GM12878 (cell line): ENCODE results near the gene YEATS2. TPM values are rescaled to one million over a fixed set of nuclear protein-coding genes. Genes with fewer than 3 reads are reported as not detected.

ENCODE experiments used
- ATAC-seq: fragments of 200-7000 bp; cut with Tn5 transposase; 3 replicates; pipeline ENCODE4 v1.9.1; 2020; ENCODE audit warnings: mild to moderate bottlenecking, moderate library complexity
- BruUV-seq: library from RNA; stranded (reverse); fragments of 400-500 nt; replicated peaks from 2 replicates; lab custom pipeline; 2021; lab: Mats Ljungman, UMichigan
- CTCF ChIA-PET: fragments of 300-600 bp; sonication (Branson Sonifier 250); formaldehyde crosslinking; extraction: SDS; loops from one replicate; lab custom pipeline; 2021; ENCODE audit warnings: inconsistent platforms; lab: Yijun Ruan, JAX
- POLR2A ChIA-PET: fragments of 350-600 bp; formaldehyde crosslinking; extraction: SDS; loops from one replicate; lab custom pipeline; 2021; ENCODE audit warnings: inconsistent platforms; lab: Charles Lee
- RAD21 ChIA-PET: fragments of 300-600 bp; sonication (Branson Sonifier 250); formaldehyde crosslinking; loops from one replicate; lab custom pipeline; 2023; ENCODE audit warnings: antibody characterized with exemption; ENCODE audit not compliant: unreplicated experiment; lab: Charles Lee
- SMC1A ChIA-PET: fragments of 300-600 bp; sonication (Branson Sonifier 250); formaldehyde crosslinking; loops from one replicate; lab custom pipeline; 2023; ENCODE audit not compliant: unreplicated experiment, uncharacterized antibody; lab: Charles Lee
- DNase-seq: peaks from one replicate; pipeline ENCODE4 v3.0.0-alpha.2; 2011; ENCODE audit warnings: low read depth, low spot score
- FAIRE-seq: peaks from 3 replicates; lab custom pipeline; 2011; peaks lifted over from hg19 to GRCh38; lab: Jason Lieb, UNC
- H2AFZ ChIP-seq: 2 replicates; pipeline ENCODE4 v1.6.0; 2011; ENCODE audit warnings: low read depth, low read length, control low read depth; ENCODE audit not compliant: control insufficient read depth
- H3K27ac ChIP-seq: 2 replicates; pipeline ENCODE4 v1.5.1; 2011; ENCODE audit warnings: control low read depth; ENCODE audit not compliant: control insufficient read depth, insufficient read depth
- H3K27me3 ChIP-seq, 2 experiments: replicated peaks in 1 of 2; 2 replicates each; pipeline versions ENCODE4 v1.6.0 to v1.6.1; 2011; ENCODE audit warnings: low read length in 1 of 2; ENCODE audit not compliant: control insufficient read depth in 2 of 2, insufficient read depth in 2 of 2
- H3K36me3 ChIP-seq, 2 experiments: 2 replicates each; pipeline ENCODE4 v1.5.1; 2011; ENCODE audit warnings: low read length in 1 of 2; ENCODE audit not compliant: control insufficient read depth in 2 of 2, insufficient read depth in 2 of 2
- H3K4me1 ChIP-seq: 2 replicates; pipeline ENCODE4 v1.6.1; 2011; ENCODE audit warnings: mild to moderate bottlenecking, low read length, moderate library complexity, mixed read lengths; ENCODE audit not compliant: control insufficient read depth, insufficient read depth
- H3K4me2 ChIP-seq: 2 replicates; pipeline ENCODE4 v1.6.0; 2011; ENCODE audit warnings: control low read depth; ENCODE audit not compliant: control insufficient read depth, insufficient read depth
- H3K4me3 ChIP-seq: fragments of 200-600 bp; sonication (generic); 2 replicates; pipeline ENCODE4 v1.5.1; 2016
- H3K79me2 ChIP-seq: 2 replicates; pipeline ENCODE4 v1.6.0; 2011; ENCODE audit warnings: low read length; ENCODE audit not compliant: control insufficient read depth, insufficient read depth
- H3K9ac ChIP-seq: 2 replicates; pipeline ENCODE4 v1.8.0; 2011; ENCODE audit warnings: low read length, control low read depth, mixed read lengths; ENCODE audit not compliant: control insufficient read depth, insufficient read depth
- H3K9me3 ChIP-seq: replicated peaks from 3 replicates; pipeline ENCODE4 v1.5.1; 2011; ENCODE audit warnings: mild to moderate bottlenecking, low read length; ENCODE audit not compliant: control insufficient read depth, insufficient read depth
- H4K20me1 ChIP-seq: 2 replicates; pipeline ENCODE4 v1.6.0; 2011; ENCODE audit not compliant: control insufficient read depth, insufficient read depth
- ASH2L ChIP-seq: fragments of 300-600, 200-600 bp; sonication (generic); IDR thresholded peaks from 2 replicates; pipeline ENCODE4 v1.6.1; 2017; ENCODE audit warnings: low read depth, mild to moderate bottlenecking, borderline replicate concordance
- BCLAF1 ChIP-seq: fragments of 450-650 bp; IDR thresholded peaks from 2 replicates; pipeline ENCODE4 v1.6.1; 2017; ENCODE audit warnings: antibody characterized with exemption, mild to moderate bottlenecking, moderate library complexity
- CBFB ChIP-seq: IDR thresholded peaks from 2 replicates; pipeline ENCODE4 v1.6.1; 2016; ENCODE audit warnings: antibody characterized with exemption, low read depth
- CEBPB ChIP-seq, 2 experiments: fragments of 150-350 bp in 1 of 2; IDR thresholded peaks; 2 replicates each; pipeline ENCODE4 v1.6.1; 2012 to 2014; ENCODE audit warnings: low read depth in 2 of 2, low read length in 2 of 2, borderline replicate concordance in 1 of 2, inconsistent platforms in 1 of 2
- LARP7 ChIP-seq: fragments of 450-650 bp; IDR thresholded peaks from 2 replicates; pipeline ENCODE4 v1.6.1; 2017; ENCODE audit warnings: mild to moderate bottlenecking
- SIN3A ChIP-seq: IDR thresholded peaks from 2 replicates; pipeline ENCODE4 v1.6.1; 2012; ENCODE audit warnings: low read depth, low read length, improper control_type of control experiment
- SMARCA5 ChIP-seq: fragments of 450-650 bp; IDR thresholded peaks from 2 replicates; pipeline ENCODE4 v1.6.1; 2017; ENCODE audit warnings: mild to moderate bottlenecking
- WGBS: methylation state at CpG from one replicate; pipeline ENCODE4 v1.1.6; 2016; ENCODE audit warnings: low lambda C conversion rate; ENCODE audit not compliant: insufficient replicate concordance, insufficient coverage; ENCODE audit errors: missing lambda C conversion rate; 5-methylcytosine and 5-hydroxymethylcytosine counted together
- in situ Hi-C: fragments of 300-500 bp; cut with MboI; formaldehyde crosslinking; loops from 9 replicates; pipeline ENCODE4 v1.14.3; 2018; ENCODE audit warnings: mixed read lengths
- intact Hi-C: fragments of 100-400 bp; cut with micrococcal nuclease; formaldehyde crosslinking; loops from one replicate; pipeline ENCODE4 v1.14.2; 2022; ENCODE audit not compliant: unreplicated experiment
- polyA plus RNA-seq, 11 experiments: library from polyadenylated mRNA; depleted of rRNA in 4 of 11; unstranded in 6 of 11; stranded (reverse) in 5 of 11; fragments of >200 nt; fragmentation: Nextera tagmentation in 4 of 11; fragmentation: Illumina TruSeq in 1 of 11; extraction: Ambion mirVana in 4 of 11; extraction: Trizol in 1 of 11; gene quantifications; 1 replicate in 1 of 11; 2 replicates in 10 of 11; pipeline versions ENCODE4 v1.2.1 to v1.2.3, GENCODE V29; 2011 to 2016; ENCODE audit warnings: inconsistent platforms in 2 of 11, missing spikeins in 2 of 11, low read depth in 1 of 11
- total RNA-seq, 4 experiments: library from RNA; depleted of rRNA in 3 of 4; stranded (reverse); fragments of >200 nt in 3 of 4; fragmentation: Illumina TruSeq in 1 of 4; extraction: Trizol in 1 of 4; gene quantifications; 2 replicates each; pipeline versions ENCODE4 v1.2.1 to v1.2.3, GENCODE V29; 2013 to 2021

YEATS2 gene
- total and polyA plus RNA-seq, 10 of the 15 experiments (the other 5 are each of a cell fraction or from before 2014, with no cell fraction given) = 1.9 to 65.3 (median 25.8) TPM

- no peak for TF ChIP-seq SMARCA5
Observed at GRCh38 chr3:183807209-183807728, 109.7 kb downstream of the YEATS2 start (continued).

- no peak for ATAC-seq
- ChIA-PET CTCF (no interaction called here), POLR2A (no interaction called here)
- no peak overlapping the region for H3K9ac ChIP-seq
- TF ChIP-seq CEBPB (IDR thresholded peaks at IDR 0.05; ENCODE audit: borderline replicate concordance in 1 of 2, low read depth in 2 of 2, low read length in 2 of 2) (no peak), CBFB (no peak)
- TF ChIP-seq, all 136 proteins: peak for 0
- ChIA-PET RAD21 (no interaction called here), SMC1A (no interaction called here)
- Histone ChIP-seq H3K27me3 (no peaks in the 10 kb centered on the region), H3K36me3 (peaks cover 29 to 31% of the 10 kb centered on the region in 2 experiments), H3K79me2 (no peaks in the 10 kb centered on the region), H2AFZ (no peak overlapping the region), H3K9me3 (no peaks in the 10 kb centered on the region), H4K20me1 (no peaks in the 10 kb centered on the region), H3K27ac (no peak overlapping the region), H3K4me2 (no peak overlapping the region), H3K4me3 (no peak overlapping the region), H3K4me1 (no peaks in the 10 kb centered on the region)
- BruUV-seq = no TSS peak
- WGBS = 91% methylated on average over 12 of the region's 12 CpGs
- DNase-seq (no peak), FAIRE-seq (no peak)
- in situ Hi-C loops = no loop called here
- intact Hi-C loops = no loop called here
Observed at GRCh38 chr3:183807881-183808280, 110.3 kb downstream of the YEATS2 start.

- Histone ChIP-seq H3K4me2 (no peak overlapping the region), H3K9ac (no peak overlapping the region), H3K79me2 (no peaks in the 10 kb centered on the region), H3K27ac (no peak overlapping the region), H3K4me1 (no peaks in the 10 kb centered on the region), H3K36me3 (peaks cover 27 to 28% of the 10 kb centered on the region in 2 experiments), H3K4me3 (no peak overlapping the region), H3K27me3 (no peaks in the 10 kb centered on the region), H4K20me1 (no peaks in the 10 kb centered on the region), H2AFZ (no peak overlapping the region), H3K9me3 (no peaks in the 10 kb centered on the region)
- TF ChIP-seq BCLAF1 = no peak
- no peak for TF ChIP-seq SIN3A
- no peak for TF ChIP-seq ASH2L
- no peak for TF ChIP-seq LARP7
- FAIRE-seq = no peak
- ChIA-PET RAD21 (no interaction called here), SMC1A (no interaction called here), POLR2A (no interaction called here), CTCF (no interaction called here)
- no TSS peak for BruUV-seq
- intact Hi-C loops (no loop called here), in situ Hi-C loops (no loop called here)
- ATAC-seq = no peak
- WGBS = 93% methylated on average over 11 of the region's 11 CpGs
- no peak for DNase-seq
Observed at GRCh38 chr3:183808355-183808754, 110.8 kb downstream of the YEATS2 start.
